ENCODE results near the gene RERE.
A peak's percentile ranks its signal among the peaks of the same experiment; 100 is the strongest.

Gene RERE

GRCh38 chr1:8411803-8412182, 405.6 kb downstream of the RERE start:
- no peaks in the 10 kb centered on the region for H3K9me3 ChIP-seq (ENCODE audit: control insufficient read depth, low read length)
- no peak overlapping the region for H3K4me3 ChIP-seq (ENCODE audit: insufficient read depth, low read depth, low read length)
- H3K36me3 ChIP-seq (ENCODE audit: control insufficient read depth, insufficient read depth, low read length): no peaks in the 10 kb centered on the region
- no peaks in the 10 kb centered on the region for H3K27me3 ChIP-seq (ENCODE audit: control insufficient read depth, insufficient read depth, low read length, poor library complexity, severe bottlenecking)
- H3K27ac ChIP-seq (ENCODE audit: insufficient read depth, low read depth, low read length, poor library complexity, severe bottlenecking): no peak overlapping the region
- H3K4me1 ChIP-seq (ENCODE audit: control insufficient read depth, insufficient read depth, low read length): peaks cover 39% of the 10 kb centered on the region
- WGBS, 2 experiments: 74 to 80% methylated on average over 7 of the region's 7 CpGs

- H3K4me3 ChIP-seq (ENCODE audit: insufficient read depth, low read depth, low read length): no peak overlapping the region
- H3K4me1 ChIP-seq (ENCODE audit: control insufficient read depth, insufficient read depth, low read length): peaks cover 39% of the 10 kb centered on the region
- H3K27ac ChIP-seq (ENCODE audit: insufficient read depth, low read depth, low read length, poor library complexity, severe bottlenecking): no peak overlapping the region
- no peaks in the 10 kb centered on the region for H3K36me3 ChIP-seq (ENCODE audit: control insufficient read depth, insufficient read depth, low read length)
- H3K27me3 ChIP-seq (ENCODE audit: control insufficient read depth, insufficient read depth, low read length, poor library complexity, severe bottlenecking): no peaks in the 10 kb centered on the region
- no peaks in the 10 kb centered on the region for H3K9me3 ChIP-seq (ENCODE audit: control insufficient read depth, low read length)
- 95% methylated on average over 3 of the region's 3 CpGs for WGBS, 2 experiments
These were observed 406.6 kb downstream of the RERE start for GRCh38 chr1:8410791-8411190.

GRCh38 chr1:8409606-8410005, 407.8 kb downstream of the RERE start:
- WGBS, 2 experiments: 89 to 97% methylated on average over 2 to 3 of the region's 3 CpGs
- H3K4me3 ChIP-seq (ENCODE audit: insufficient read depth, low read depth, low read length): no peak overlapping the region
- no peaks in the 10 kb centered on the region for H3K9me3 ChIP-seq (ENCODE audit: control insufficient read depth, low read length)
- H3K27ac ChIP-seq (ENCODE audit: insufficient read depth, low read depth, low read length, poor library complexity, severe bottlenecking): peak overlapping the region; percentile 28
- H3K4me1 ChIP-seq (ENCODE audit: control insufficient read depth, insufficient read depth, low read length): peaks cover 39% of the 10 kb centered on the region
- no peaks in the 10 kb centered on the region for H3K36me3 ChIP-seq (ENCODE audit: control insufficient read depth, insufficient read depth, low read length)
- H3K27me3 ChIP-seq (ENCODE audit: control insufficient read depth, insufficient read depth, low read length, poor library complexity, severe bottlenecking): no peaks in the 10 kb centered on the region

- H3K27ac ChIP-seq (ENCODE audit: insufficient read depth, low read depth, low read length, poor library complexity, severe bottlenecking): peak overlapping the region; percentile 28
- peaks cover 39% of the 10 kb centered on the region for H3K4me1 ChIP-seq (ENCODE audit: control insufficient read depth, insufficient read depth, low read length)
- H3K4me3 ChIP-seq (ENCODE audit: insufficient read depth, low read depth, low read length): no peak overlapping the region
- no peaks in the 10 kb centered on the region for H3K9me3 ChIP-seq (ENCODE audit: control insufficient read depth, low read length)
- H3K27me3 ChIP-seq (ENCODE audit: control insufficient read depth, insufficient read depth, low read length, poor library complexity, severe bottlenecking): no peaks in the 10 kb centered on the region
- H3K36me3 ChIP-seq (ENCODE audit: control insufficient read depth, insufficient read depth, low read length): no peaks in the 10 kb centered on the region
- WGBS, 2 experiments: 25 to 34% methylated on average over 6 of the region's 6 CpGs
These were observed 408.3 kb downstream of the RERE start for GRCh38 chr1:8409106-8409505.

GRCh38 chr1:8408151-8408839, 409.1 kb downstream of the RERE start:
- 32 to 33% methylated on average over 9 of the region's 9 CpGs for WGBS, 2 experiments
- no peaks in the 10 kb centered on the region for H3K9me3 ChIP-seq (ENCODE audit: control insufficient read depth, low read length)
- H3K27me3 ChIP-seq (ENCODE audit: control insufficient read depth, insufficient read depth, low read length, poor library complexity, severe bottlenecking): no peaks in the 10 kb centered on the region
- H3K4me1 ChIP-seq (ENCODE audit: control insufficient read depth, insufficient read depth, low read length): peaks cover 39% of the 10 kb centered on the region
- no peaks in the 10 kb centered on the region for H3K36me3 ChIP-seq (ENCODE audit: control insufficient read depth, insufficient read depth, low read length)
- peak overlapping the region; percentile 69 for H3K27ac ChIP-seq (ENCODE audit: insufficient read depth, low read depth, low read length, poor library complexity, severe bottlenecking)
- no peak overlapping the region for H3K4me3 ChIP-seq (ENCODE audit: insufficient read depth, low read depth, low read length)

GRCh38 chr1:8407652-8408051, 409.8 kb downstream of the RERE start:
- 66 to 71% methylated on average over 5 of the region's 5 CpGs for WGBS, 2 experiments
- Histone ChIP-seq H3K9me3 (ENCODE audit: control insufficient read depth, low read length) (no peaks in the 10 kb centered on the region), H3K27ac (ENCODE audit: insufficient read depth, low read depth, low read length, poor library complexity, severe bottlenecking) (peak overlapping the region; percentile 69), H3K4me1 (ENCODE audit: control insufficient read depth, insufficient read depth, low read length) (peaks cover 38% of the 10 kb centered on the region), H3K4me3 (ENCODE audit: insufficient read depth, low read depth, low read length) (no peak overlapping the region), H3K36me3 (ENCODE audit: control insufficient read depth, insufficient read depth, low read length) (no peaks in the 10 kb centered on the region), H3K27me3 (ENCODE audit: control insufficient read depth, insufficient read depth, low read length, poor library complexity, severe bottlenecking) (no peaks in the 10 kb centered on the region)

- peaks cover 37% of the 10 kb centered on the region for H3K4me1 ChIP-seq (ENCODE audit: control insufficient read depth, insufficient read depth, low read length)
- H3K9me3 ChIP-seq (ENCODE audit: control insufficient read depth, low read length): no peaks in the 10 kb centered on the region
- H3K4me3 ChIP-seq (ENCODE audit: insufficient read depth, low read depth, low read length): no peak overlapping the region
- H3K27ac ChIP-seq (ENCODE audit: insufficient read depth, low read depth, low read length, poor library complexity, severe bottlenecking): no peak overlapping the region
- WGBS, 2 experiments: 87 to 94% methylated on average over 4 of the region's 4 CpGs
- H3K27me3 ChIP-seq (ENCODE audit: control insufficient read depth, insufficient read depth, low read length, poor library complexity, severe bottlenecking): no peaks in the 10 kb centered on the region
- no peaks in the 10 kb centered on the region for H3K36me3 ChIP-seq (ENCODE audit: control insufficient read depth, insufficient read depth, low read length)
These were observed 410.5 kb downstream of the RERE start for GRCh38 chr1:8406960-8407359.

GRCh38 chr1:8406011-8406410, 411.4 kb downstream of the RERE start:
- Histone ChIP-seq H3K27ac (ENCODE audit: insufficient read depth, low read depth, low read length, poor library complexity, severe bottlenecking) (no peak overlapping the region), H3K36me3 (ENCODE audit: control insufficient read depth, insufficient read depth, low read length) (no peaks in the 10 kb centered on the region), H3K4me3 (ENCODE audit: insufficient read depth, low read depth, low read length) (no peak overlapping the region), H3K9me3 (ENCODE audit: control insufficient read depth, low read length) (no peaks in the 10 kb centered on the region), H3K27me3 (ENCODE audit: control insufficient read depth, insufficient read depth, low read length, poor library complexity, severe bottlenecking) (no peaks in the 10 kb centered on the region), H3K4me1 (ENCODE audit: control insufficient read depth, insufficient read depth, low read length) (peaks cover 37% of the 10 kb centered on the region)
- 93 to 95% methylated on average over 7 of the region's 7 CpGs for WGBS, 2 experiments

GRCh38 chr1:8404460-8405370, 412.7 kb downstream of the RERE start:
- WGBS, 2 experiments: 95 to 96% methylated on average over 9 to 10 of the region's 10 CpGs
- Histone ChIP-seq H3K4me3 (ENCODE audit: insufficient read depth, low read depth, low read length) (no peak overlapping the region), H3K36me3 (ENCODE audit: control insufficient read depth, insufficient read depth, low read length) (no peaks in the 10 kb centered on the region), H3K27ac (ENCODE audit: insufficient read depth, low read depth, low read length, poor library complexity, severe bottlenecking) (no peak overlapping the region), H3K9me3 (ENCODE audit: control insufficient read depth, low read length) (no peaks in the 10 kb centered on the region), H3K27me3 (ENCODE audit: control insufficient read depth, insufficient read depth, low read length, poor library complexity, severe bottlenecking) (no peaks in the 10 kb centered on the region), H3K4me1 (ENCODE audit: control insufficient read depth, insufficient read depth, low read length) (peaks cover 24% of the 10 kb centered on the region)

- no peaks in the 10 kb centered on the region for H3K36me3 ChIP-seq (ENCODE audit: control insufficient read depth, insufficient read depth, low read length)
- H3K4me3 ChIP-seq (ENCODE audit: insufficient read depth, low read depth, low read length): no peak overlapping the region
These were observed 415.2 kb downstream of the RERE start for GRCh38 chr1:8402109-8402710.

More at GRCh38 chr1:8402109-8402710, 415.2 kb downstream of the RERE start:
- H3K27ac ChIP-seq (ENCODE audit: insufficient read depth, low read depth, low read length, poor library complexity, severe bottlenecking): no peak overlapping the region
- peaks cover 7% of the 10 kb centered on the region for H3K4me1 ChIP-seq (ENCODE audit: control insufficient read depth, insufficient read depth, low read length)
- no peaks in the 10 kb centered on the region for H3K27me3 ChIP-seq (ENCODE audit: control insufficient read depth, insufficient read depth, low read length, poor library complexity, severe bottlenecking)
- WGBS, 2 experiments: 94 to 97% methylated on average over 13 of the region's 13 CpGs
- H3K9me3 ChIP-seq (ENCODE audit: control insufficient read depth, low read length): no peaks in the 10 kb centered on the region
